Endothelial cell of umbilical vein (primary cell): ENCODE data around the gene SPINK6. TPM values are rescaled to one million over a fixed set of nuclear protein-coding genes. Genes with fewer than 3 reads are reported as not detected.

Experiments used
- BruUV-seq: library from RNA; stranded (reverse); fragments of 400-500 nt; replicated peaks from 2 replicates; lab custom pipeline; 2021; lab: Mats Ljungman, UMichigan
- CTCF ChIA-PET: fragments of 300-600, 350-600 bp; sonication (Branson Sonifier 250); formaldehyde crosslinking; loops from one replicate; lab custom pipeline; 2021; ENCODE audit warnings: antibody characterized with exemption, inconsistent platforms; lab: Charles Lee
- POLR2A ChIA-PET: fragments of 300-600, 350-600 bp; sonication (Branson Sonifier 250); formaldehyde crosslinking; loops from one replicate; lab custom pipeline; 2021; ENCODE audit warnings: antibody characterized with exemption, inconsistent platforms; lab: Charles Lee
- DNase-seq: peaks from one replicate; pipeline ENCODE4 v3.0.0-alpha.2; 2011; ENCODE audit warnings: low read depth, low spot score
- FAIRE-seq: peaks from 2 replicates; lab custom pipeline; 2011; peaks lifted over from hg19 to GRCh38; lab: Jason Lieb, UNC
- H2AFZ ChIP-seq: 2 replicates; pipeline ENCODE4 v1.6.0; 2012; ENCODE audit warnings: low read depth, low read length, control low read depth, inconsistent platforms
- H3K27ac ChIP-seq: 2 replicates; pipeline ENCODE4 v1.5.1; 2011; ENCODE audit warnings: low read depth, mild to moderate bottlenecking, control low read depth, low read length, moderate library complexity; ENCODE audit not compliant: insufficient read depth
- H3K27me3 ChIP-seq, 2 experiments: 2 replicates each; pipeline versions ENCODE4 v1.6.0 to v1.6.1; 2011; ENCODE audit warnings: low read length in 2 of 2, mixed read lengths in 1 of 2; ENCODE audit not compliant: control insufficient read depth in 2 of 2, insufficient read depth in 2 of 2
- H3K36me3 ChIP-seq, 2 experiments: 2 replicates in 1 of 2; 3 replicates in 1 of 2; pipeline ENCODE4 v1.5.1; 2011; ENCODE audit warnings: low read length in 2 of 2, mild to moderate bottlenecking in 1 of 2, moderate library complexity in 1 of 2; ENCODE audit not compliant: control insufficient read depth in 2 of 2, insufficient read depth in 2 of 2; ENCODE audit errors: extremely low read depth in 1 of 2
- H3K4me1 ChIP-seq: 3 replicates; pipeline ENCODE4 v1.5.1; 2011; ENCODE audit warnings: mild to moderate bottlenecking, low read length; ENCODE audit not compliant: control insufficient read depth, insufficient read depth; ENCODE audit errors: extremely low read depth
- H3K4me2 ChIP-seq: 2 replicates; pipeline ENCODE4 v1.6.1; 2011; ENCODE audit warnings: low read length, control low read depth, mixed read lengths; ENCODE audit not compliant: insufficient read depth
- H3K4me3 ChIP-seq, 3 experiments: fragments of 200-600 bp in 1 of 3; sonication (generic), shearing (Covaris generic) in 1 of 3; replicated peaks in 1 of 3; 2 replicates each; pipeline ENCODE4 v1.5.1; 2011 to 2016; ENCODE audit warnings: control low read depth in 3 of 3, low read length in 3 of 3, mild to moderate bottlenecking in 2 of 3, inconsistent platforms in 1 of 3, low read depth in 1 of 3, moderate library complexity in 1 of 3; ENCODE audit not compliant: insufficient read depth in 1 of 3
- H3K79me2 ChIP-seq: 2 replicates; pipeline ENCODE4 v1.6.0; 2012; ENCODE audit warnings: low read length, inconsistent platforms; ENCODE audit not compliant: control insufficient read depth, insufficient read depth
- H3K9ac ChIP-seq: replicated peaks from 2 replicates; pipeline ENCODE3; 2011; ENCODE audit warnings: low read length, control low read depth; ENCODE audit not compliant: insufficient read depth; ENCODE audit errors: extremely low read depth
- H3K9me1 ChIP-seq: replicated peaks from 3 replicates; pipeline ENCODE4 v1.6.0; 2011; ENCODE audit warnings: mild to moderate bottlenecking, low read length; ENCODE audit not compliant: control insufficient read depth, insufficient read depth; ENCODE audit errors: extremely low read depth
- H3K9me3 ChIP-seq: replicated peaks from 2 replicates; pipeline ENCODE4 v1.5.1; 2012; ENCODE audit warnings: low read length, inconsistent platforms; ENCODE audit not compliant: control insufficient read depth, insufficient read depth
- H4K20me1 ChIP-seq: replicated peaks from 2 replicates; pipeline ENCODE3; 2011; ENCODE audit warnings: mild to moderate bottlenecking, low read length; ENCODE audit not compliant: control insufficient read depth, insufficient read depth; ENCODE audit errors: extremely low read depth
- CTCF ChIP-seq, 2 donors: IDR thresholded peaks; 1 replicate in 1 of 2; 2 replicates in 1 of 2; pipeline ENCODE4 v1.5.1; 2011; ENCODE audit warnings: low read length in 2 of 2, mild to moderate bottlenecking in 2 of 2, moderate library complexity in 2 of 2, control low read depth in 1 of 2, inconsistent platforms in 1 of 2, low read depth in 1 of 2; ENCODE audit not compliant: insufficient read depth in 1 of 2; ENCODE audit errors: extremely low read depth in 1 of 2
- EZH2 ChIP-seq: IDR thresholded peaks from 2 replicates; pipeline ENCODE4 v1.6.1; 2012; ENCODE audit warnings: borderline replicate concordance, low read depth, mild to moderate bottlenecking, moderate library complexity, low read length, inconsistent platforms; ENCODE audit not compliant: severe bottlenecking
- FOS ChIP-seq: IDR thresholded peaks from 2 replicates; pipeline ENCODE4 v1.6.1; 2011; ENCODE audit warnings: mild to moderate bottlenecking, low read length, moderate library complexity, borderline replicate concordance; ENCODE audit not compliant: insufficient read depth
- GATA2 ChIP-seq: IDR thresholded peaks from 2 replicates; pipeline ENCODE4 v1.7.0; 2011; ENCODE audit warnings: low read depth, mild to moderate bottlenecking, moderate library complexity, mixed read lengths, low read length; ENCODE audit not compliant: insufficient read length, insufficient read depth
- MYC ChIP-seq: IDR thresholded peaks from one replicate; pipeline ENCODE4 v1.6.1; 2011; ENCODE audit warnings: mild to moderate bottlenecking, low read depth, low read length
- POLR2A ChIP-seq: IDR thresholded peaks from 2 replicates; pipeline ENCODE4 v1.6.1; 2012; ENCODE audit warnings: low read depth, mild to moderate bottlenecking, control low read depth, low read length
- POLR2AphosphoS5 ChIP-seq: IDR thresholded peaks from 2 replicates; pipeline ENCODE4 v1.6.1; 2012; ENCODE audit warnings: low read depth, mild to moderate bottlenecking, control low read depth, low read length, moderate library complexity; ENCODE audit not compliant: insufficient read depth
- dilution Hi-C: fragments of 300-500 bp; cut with MboI; formaldehyde crosslinking; loops from one replicate; pipeline ENCODE4 v1.15.0; 2019; ENCODE audit warnings: low sequenced_read_pairs; ENCODE audit not compliant: extremely low pct_ligation_motif_present
- intact Hi-C: fragments of 100-400 bp; cut with micrococcal nuclease; formaldehyde crosslinking; loops from one replicate; pipeline ENCODE4 v1.10.0; 2022
- polyA plus RNA-seq, 4 experiments: library from polyadenylated mRNA; depleted of rRNA in 3 of 4; stranded (reverse) in 3 of 4; unstranded in 1 of 4; fragments of >200 nt; gene quantifications; 2 replicates each; pipeline versions ENCODE4 v1.2.1 to v1.2.3, GENCODE V29; 2011 to 2012; ENCODE audit warnings: missing spikeins in 1 of 4
- total RNA-seq: library from RNA; stranded (reverse); gene quantifications from 2 replicates; pipeline ENCODE4 v1.2.3, GENCODE V29; 2021

SPINK6 gene
- total and polyA plus RNA-seq, 2 donors (not counting 3 experiments of a cell fraction or from before 2014, with no cell fraction given): not detected

- no peak overlapping the region for H3K4me2 ChIP-seq
- dilution Hi-C loops: no loop called here
- intact Hi-C loops: no loop called here
- ChIA-PET POLR2A (no interaction called here), CTCF (no interaction called here)
- no peaks in the 10 kb centered on the region for H3K9me1 ChIP-seq
- no TSS peak for BruUV-seq
- no peak overlapping the region for H3K4me3 ChIP-seq
- no peak overlapping the region for H3K9ac ChIP-seq
- no peaks in the 10 kb centered on the region for H3K36me3 ChIP-seq
- TF ChIP-seq POLR2A (no peak), CTCF (IDR thresholded peaks at IDR 0.05; ENCODE audit: extremely low read depth in 1 of 2, insufficient read depth in 1 of 2, low read depth in 1 of 2, low read length in 2 of 2) (no peak), EZH2 (no peak), FOS (no peak)
- no peaks in the 10 kb centered on the region for H4K20me1 ChIP-seq
- H2AFZ ChIP-seq: no peak overlapping the region
- no peaks in the 10 kb centered on the region for H3K4me1 ChIP-seq
- H3K9me3 ChIP-seq: no peaks in the 10 kb centered on the region
- no peak overlapping the region for H3K27ac ChIP-seq
- DNase-seq: no peak
- no peaks in the 10 kb centered on the region for H3K27me3 ChIP-seq
- no peaks in the 10 kb centered on the region for H3K79me2 ChIP-seq
- no peak for FAIRE-seq
Measured at GRCh38 chr5:148208226-148208625, 5.4 kb downstream of the SPINK6 start.

GRCh38 chr5:148209151-148209770 lies 6.4 kb downstream of the SPINK6 start:
- Histone ChIP-seq H2AFZ (no peak overlapping the region), H3K4me1 (no peaks in the 10 kb centered on the region), H3K36me3 (no peaks in the 10 kb centered on the region), H3K27me3 (no peaks in the 10 kb centered on the region), H3K4me3 (no peak overlapping the region), H4K20me1 (no peaks in the 10 kb centered on the region), H3K79me2 (no peaks in the 10 kb centered on the region), H3K9ac (no peak overlapping the region), H3K27ac (no peak overlapping the region), H3K4me2 (no peak overlapping the region), H3K9me3 (no peaks in the 10 kb centered on the region), H3K9me1 (no peaks in the 10 kb centered on the region)
- no TSS peak for BruUV-seq
- FAIRE-seq: no peak
- dilution Hi-C loops: no loop called here
- CTCF ChIA-PET: no interaction called here
- TF ChIP-seq FOS: no peak
- no peak for TF ChIP-seq EZH2
- TF ChIP-seq POLR2AphosphoS5: no peak
- no peak for TF ChIP-seq MYC
- no peak for TF ChIP-seq CTCF (IDR thresholded peaks at IDR 0.05; ENCODE audit: extremely low read depth in 1 of 2, insufficient read depth in 1 of 2, low read depth in 1 of 2, low read length in 2 of 2)
- TF ChIP-seq GATA2: no peak
- intact Hi-C loops: no loop called here
- POLR2A ChIA-PET: no interaction called here
- DNase-seq: no peak
